Heart right ventricle (tissue), 16 donors: ENCODE results near the gene TMEM35A. TPM values are rescaled to one million over a fixed set of nuclear protein-coding genes. Genes with fewer than 3 reads are reported as not detected.

Source experiments
- ATAC-seq, 8 donors: fragments of 200-7000 bp; cut with Tn5 transposase; one replicate each; pipeline ENCODE4 v1.9.1; 2020; ENCODE audit warnings: mild to moderate bottlenecking in 8 of 8, moderate library complexity in 8 of 8, moderate number of reproducible peaks in 1 of 8
- DNase-seq, 2 donors: peaks; one replicate each; pipeline ENCODE4 v3.0.0-alpha.2; 2020
- H3K27ac ChIP-seq, 10 donors: fragments of 200-600 bp; sonication (generic) in 2 of 10; one replicate each; pipeline versions ENCODE4 v1.5.0 to v1.8.0; 2020 to 2022; ENCODE audit warnings: mild to moderate bottlenecking in 3 of 10
- H3K27me3 ChIP-seq, 7 donors: fragments of 200-600 bp; one replicate each; pipeline ENCODE4 v1.8.0; 2021 to 2022; ENCODE audit warnings: mild to moderate bottlenecking in 2 of 7
- H3K36me3 ChIP-seq, 9 donors: fragments of 200-600 bp; sonication (generic) in 1 of 9; one replicate each; pipeline versions ENCODE4 v1.5.0 to v1.8.0; 2020 to 2022; ENCODE audit warnings: mild to moderate bottlenecking in 2 of 9
- H3K4me1 ChIP-seq, 9 donors: fragments of 200-600 bp; sonication (generic) in 1 of 9; one replicate each; pipeline versions ENCODE4 v1.5.0 to v1.8.0; 2020 to 2022; ENCODE audit warnings: mild to moderate bottlenecking in 4 of 9
- H3K4me3 ChIP-seq, 10 donors: fragments of 200-600 bp; sonication (generic) in 2 of 10; one replicate each; pipeline versions ENCODE4 v1.5.0 to v1.8.0; 2020 to 2022; ENCODE audit warnings: mild to moderate bottlenecking in 7 of 10, moderate library complexity in 2 of 10
- H3K9me3 ChIP-seq, 11 donors: fragments of 200-600 bp in 10 of 11; sonication (generic) in 2 of 11; one replicate each; pipeline versions ENCODE4 v1.5.0 to v1.8.0; 2013 to 2022; ENCODE audit warnings: mild to moderate bottlenecking in 2 of 11, control low read depth in 1 of 11, moderate library complexity in 1 of 11
- WGBS, 2 donors: extraction: QIAGEN DNeasy Blood & Tissue Kit; methylation state at CpG; one replicate each; pipeline ENCODE4 v1.1.7; 2013; ENCODE audit warnings: inconsistent platforms in 1 of 2; 5-methylcytosine and 5-hydroxymethylcytosine counted together
- intact Hi-C, 10 donors: fragments of 100-400 bp; cut with DNase I; formaldehyde crosslinking; loops; one replicate each; pipeline versions ENCODE4 v1.11.1 to v1.14.2; 2022
- polyA plus RNA-seq, 2 donors: library from polyadenylated mRNA; stranded (reverse); fragments of 200-250 nt; gene quantifications; one replicate each; pipeline ENCODE4 v1.2.3, GENCODE V29; 2013
- total RNA-seq, 10 donors: library from RNA; stranded (reverse); fragmentation: NEBNext Ultra II Directional in 3 of 10; extraction: Animal tissue kit (Norgen Biotek cat#: 25700) in 3 of 10; gene quantifications; one replicate each; pipeline versions ENCODE4 v1.2.1 to v1.2.4, GENCODE V29; 2021 to 2023
- TF ChIP-seq, protein P1 (sequence below), 9 donors: fragments of 200-600 bp; sonication (generic) in 2 of 9; IDR thresholded peaks; one replicate each; pipeline versions ENCODE4 v1.5.0 to v1.8.0; 2021 to 2022; ENCODE audit warnings: antibody characterized with exemption in 9 of 9, mild to moderate bottlenecking in 5 of 9, moderate library complexity in 1 of 9
- donor health status: Arrhythmogenic right ventricular cardiomyopathy.
- donor health status: ischemic (EF 13 %, LVEDD 7.1; RV severe dilation, severe dysfunction).
- donor health status: healthy with polysubstance abuse.
- donor health status: DM: no; HTN: yes; CAD: no.
- donor health status: DM: no; HTN: no; CAD: no.
- donor health status: ischemic (EF 25% LVEDD 6.9; RV normal size, moderate dysfunction).
- donor health status: ischemic (EF 25% LVEDD 5.7; RV mildly dilated, moderate dysfunction).
- donor health status: healthy.
- donor health status: DM: yes; HTN: yes; CAD: no.
- donor health status: Ischemic cardiomyopathy.
- donor health status: ischemic (EF 35%, LVEDD 5.7; RV mildly dilated, moderate dysfunction).
- donor health status: nonischemic (EF 11% LVEDD 7.7; RV severe dilation, severe dysfunction).
- donor health status: DM: yes; HTN: yes; CAD: no.
- donor health status: PGD.
- donor health status: ischemic (EF 29% LVEDD 5.4; RV normal size, mild dysfunction).
- donor health status: nonischemic (EF 23%, LVEDD 6.1; RV moderate dilation, normal function).

TMEM35A gene
- total and polyA plus RNA-seq, 12 donors: 0.07 to 0.47 (median 0.28) TPM; not detected in 7

GRCh38 chrX:101117701-101118100, 39.0 kb downstream of the TMEM35A start:
- Histone ChIP-seq H3K4me1 (no peaks in the 10 kb centered on the region), H3K9me3 (no peaks in the 10 kb centered on the region), H3K36me3 (no peaks in the 10 kb centered on the region), H3K4me3 (no peak overlapping the region), H3K27ac (no peak overlapping the region), H3K27me3 (peaks cover 0 to 4% (median 0%) of the 10 kb centered on the region in 7 donors)
- TF ChIP-seq, protein P1, sequence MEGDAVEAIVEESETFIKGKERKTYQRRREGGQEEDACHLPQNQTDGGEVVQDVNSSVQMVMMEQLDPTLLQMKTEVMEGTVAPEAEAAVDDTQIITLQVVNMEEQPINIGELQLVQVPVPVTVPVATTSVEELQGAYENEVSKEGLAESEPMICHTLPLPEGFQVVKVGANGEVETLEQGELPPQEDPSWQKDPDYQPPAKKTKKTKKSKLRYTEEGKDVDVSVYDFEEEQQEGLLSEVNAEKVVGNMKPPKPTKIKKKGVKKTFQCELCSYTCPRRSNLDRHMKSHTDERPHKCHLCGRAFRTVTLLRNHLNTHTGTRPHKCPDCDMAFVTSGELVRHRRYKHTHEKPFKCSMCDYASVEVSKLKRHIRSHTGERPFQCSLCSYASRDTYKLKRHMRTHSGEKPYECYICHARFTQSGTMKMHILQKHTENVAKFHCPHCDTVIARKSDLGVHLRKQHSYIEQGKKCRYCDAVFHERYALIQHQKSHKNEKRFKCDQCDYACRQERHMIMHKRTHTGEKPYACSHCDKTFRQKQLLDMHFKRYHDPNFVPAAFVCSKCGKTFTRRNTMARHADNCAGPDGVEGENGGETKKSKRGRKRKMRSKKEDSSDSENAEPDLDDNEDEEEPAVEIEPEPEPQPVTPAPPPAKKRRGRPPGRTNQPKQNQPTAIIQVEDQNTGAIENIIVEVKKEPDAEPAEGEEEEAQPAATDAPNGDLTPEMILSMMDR (IDR thresholded peaks at IDR 0.05): no peak
- WGBS, 2 donors: 79 to 87% methylated on average over 3 of the region's 3 CpGs
- ATAC-seq: no peak
- intact Hi-C loops: no loop called here
- no peak for DNase-seq

DNA sequence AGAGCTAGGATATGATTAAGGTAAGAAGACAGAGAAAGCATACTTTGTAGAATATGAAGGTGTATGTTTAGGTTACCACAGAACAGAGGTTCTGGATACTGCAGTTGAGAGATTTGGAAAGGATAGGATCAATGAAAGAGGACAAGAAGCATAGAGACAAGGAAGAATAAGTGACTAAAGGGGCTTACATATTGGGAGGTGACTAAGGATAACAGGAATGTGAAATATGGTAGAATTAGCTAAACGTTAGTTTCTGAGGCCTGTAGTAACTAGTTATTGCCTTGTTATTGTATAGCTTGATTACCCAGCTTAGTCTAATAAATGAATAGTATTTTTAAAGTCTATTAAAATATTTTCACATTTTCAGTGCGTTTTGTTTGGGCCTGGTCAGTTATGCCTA, 57.6 kb downstream of the TMEM35A start:
- intact Hi-C loops: no loop called here
- WGBS, 2 donors: 93% methylated on average over 2 of the region's 2 CpGs
- TF ChIP-seq, protein P1 (IDR thresholded peaks at IDR 0.05): no peak
- Histone ChIP-seq H3K4me3 (no peak overlapping the region), H3K27me3 (peaks cover 0 to 8% (median 0%) of the 10 kb centered on the region in 7 donors), H3K9me3 (no peaks in the 10 kb centered on the region), H3K4me1 (no peaks in the 10 kb centered on the region), H3K27ac (no peak overlapping the region), H3K36me3 (peaks cover 0 to 7% (median 0%) of the 10 kb centered on the region in 9 donors)
- ATAC-seq: no peak
- no peak for DNase-seq

Other genes starting within 250 kb of the TMEM35A start
- not detected for gene NOX1, start 204.5 kb upstream of the TMEM35A start, total RNA-seq
- not detected for gene NOX1, start 204.5 kb upstream of the TMEM35A start, polyA plus RNA-seq
- gene XKRX, start 150.0 kb upstream of the TMEM35A start, total RNA-seq: not detected
- gene XKRX, start 150.0 kb upstream of the TMEM35A start, polyA plus RNA-seq: under 1 TPM in 1 of 2 donors, not detected in 1; 0.03 TPM
- gene ARL13A, start 109.2 kb upstream of the TMEM35A start, total RNA-seq: not detected
- gene ARL13A, start 109.2 kb upstream of the TMEM35A start, polyA plus RNA-seq: not detected
- 10 to 100 TPM; 12.8 to 21.2 (median 16.3) TPM for gene TRMT2B, start 26.8 kb upstream of the TMEM35A start, total RNA-seq
- gene TRMT2B, start 26.8 kb upstream of the TMEM35A start, polyA plus RNA-seq: 1 to 10 TPM; 8.2 to 9.0 TPM
- 1 to 10 TPM in 1 of 10 donors, under 1 TPM in 9; 0.15 to 2.5 (median 0.53) TPM for gene CENPI, start 19.3 kb downstream of the TMEM35A start, total RNA-seq
- gene CENPI, start 19.3 kb downstream of the TMEM35A start, polyA plus RNA-seq: under 1 TPM; 0.23 to 0.29 TPM
- gene DRP2, start 140.9 kb downstream of the TMEM35A start, total RNA-seq: under 1 TPM in 5 of 10 donors, not detected in 5; 0.04 to 0.24 (median 0.09) TPM
- under 1 TPM; 0.01 to 0.07 TPM for gene DRP2, start 140.9 kb downstream of the TMEM35A start, polyA plus RNA-seq
- gene TAF7L, start 212.5 kb downstream of the TMEM35A start, total RNA-seq: under 1 TPM in 1 of 10 donors, not detected in 9; 0.15 TPM
- under 1 TPM in 1 of 2 donors, not detected in 1; 0.01 TPM for gene TAF7L, start 212.5 kb downstream of the TMEM35A start, polyA plus RNA-seq